Breast epithelium (tissue), 3 donors: ENCODE data around the gene VSIR.

ENCODE experiments used
- POLR2A ChIP-seq: fragments of 450-650 bp; IDR thresholded peaks from one replicate; pipeline ENCODE4 v1.6.1; 2016; ENCODE audit warnings: antibody characterized with exemption, mild to moderate bottlenecking, moderate library complexity
- TF ChIP-seq, protein P1 (sequence below), 3 donors: fragments of 450-650 bp; IDR thresholded peaks; one replicate each; pipeline ENCODE4 v1.5.1; 2016 to 2017; ENCODE audit warnings: antibody characterized with exemption in 3 of 3, mild to moderate bottlenecking in 3 of 3, moderate library complexity in 3 of 3

DNA sequence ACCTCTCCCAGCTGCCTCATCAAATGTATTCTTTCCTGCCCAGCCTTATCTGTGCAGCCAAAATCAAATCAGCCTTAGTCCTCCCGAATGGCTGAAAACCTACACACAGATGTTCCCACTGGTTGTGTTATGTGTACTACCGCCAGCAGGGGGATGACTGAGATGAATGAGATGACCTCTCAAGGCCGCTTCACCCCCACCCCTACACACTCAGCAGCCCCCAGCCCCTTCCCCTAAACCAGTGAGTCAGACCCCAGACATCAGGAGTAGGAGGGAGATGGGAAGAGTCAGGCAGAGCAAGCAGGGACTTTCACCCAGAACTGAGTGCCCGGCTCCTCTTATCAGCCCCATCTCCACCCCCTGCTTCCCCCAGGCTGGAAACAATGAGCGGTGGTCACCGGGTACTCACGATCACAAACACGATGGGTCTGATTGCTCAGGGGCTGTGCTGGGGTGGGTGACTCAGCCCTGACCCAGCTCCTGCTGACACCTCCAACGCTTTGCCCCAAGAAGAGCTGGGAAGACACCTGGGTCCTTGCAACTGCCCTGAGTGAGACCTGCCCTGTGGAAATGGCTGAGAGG, 47.2 kb downstream of the VSIR start:
- TF ChIP-seq, protein P1, sequence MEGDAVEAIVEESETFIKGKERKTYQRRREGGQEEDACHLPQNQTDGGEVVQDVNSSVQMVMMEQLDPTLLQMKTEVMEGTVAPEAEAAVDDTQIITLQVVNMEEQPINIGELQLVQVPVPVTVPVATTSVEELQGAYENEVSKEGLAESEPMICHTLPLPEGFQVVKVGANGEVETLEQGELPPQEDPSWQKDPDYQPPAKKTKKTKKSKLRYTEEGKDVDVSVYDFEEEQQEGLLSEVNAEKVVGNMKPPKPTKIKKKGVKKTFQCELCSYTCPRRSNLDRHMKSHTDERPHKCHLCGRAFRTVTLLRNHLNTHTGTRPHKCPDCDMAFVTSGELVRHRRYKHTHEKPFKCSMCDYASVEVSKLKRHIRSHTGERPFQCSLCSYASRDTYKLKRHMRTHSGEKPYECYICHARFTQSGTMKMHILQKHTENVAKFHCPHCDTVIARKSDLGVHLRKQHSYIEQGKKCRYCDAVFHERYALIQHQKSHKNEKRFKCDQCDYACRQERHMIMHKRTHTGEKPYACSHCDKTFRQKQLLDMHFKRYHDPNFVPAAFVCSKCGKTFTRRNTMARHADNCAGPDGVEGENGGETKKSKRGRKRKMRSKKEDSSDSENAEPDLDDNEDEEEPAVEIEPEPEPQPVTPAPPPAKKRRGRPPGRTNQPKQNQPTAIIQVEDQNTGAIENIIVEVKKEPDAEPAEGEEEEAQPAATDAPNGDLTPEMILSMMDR (IDR thresholded peaks at IDR 0.05): no peak
- TF ChIP-seq POLR2A: no peak
